HG03060 (cell line): ENCODE measurements around the gene POLR3C.
"Not testable (repeated sequence)": the region's sequence is repeated elsewhere in the genome, so short reads cannot be mapped to it uniquely, and the experiment has no call there.

Experiments used
- ATAC-seq: cut with Tn5 transposase; IDR thresholded peaks from one replicate; pipeline ENCODE4 v1.9.1; 2021; ENCODE audit warnings: low read depth, moderate number of reproducible peaks; ENCODE audit not compliant: unreplicated experiment

Gene POLR3C, protein sequence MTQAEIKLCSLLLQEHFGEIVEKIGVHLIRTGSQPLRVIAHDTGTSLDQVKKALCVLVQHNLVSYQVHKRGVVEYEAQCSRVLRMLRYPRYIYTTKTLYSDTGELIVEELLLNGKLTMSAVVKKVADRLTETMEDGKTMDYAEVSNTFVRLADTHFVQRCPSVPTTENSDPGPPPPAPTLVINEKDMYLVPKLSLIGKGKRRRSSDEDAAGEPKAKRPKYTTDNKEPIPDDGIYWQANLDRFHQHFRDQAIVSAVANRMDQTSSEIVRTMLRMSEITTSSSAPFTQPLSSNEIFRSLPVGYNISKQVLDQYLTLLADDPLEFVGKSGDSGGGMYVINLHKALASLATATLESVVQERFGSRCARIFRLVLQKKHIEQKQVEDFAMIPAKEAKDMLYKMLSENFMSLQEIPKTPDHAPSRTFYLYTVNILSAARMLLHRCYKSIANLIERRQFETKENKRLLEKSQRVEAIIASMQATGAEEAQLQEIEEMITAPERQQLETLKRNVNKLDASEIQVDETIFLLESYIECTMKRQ

GRCh38 chr1:145823565-145824498 is at the start of gene POLR3C, which contains the start of gene RNF115:
POLR3C (plus strand) TSS chr1:145824200; CDS start chr1:145825777, 1,577 bp downstream.
RNF115 (minus strand) TSS chr1:145824095; CDS start chr1:145823873, 222 bp downstream.
- peak; percentile 61 for ATAC-seq

DNA sequence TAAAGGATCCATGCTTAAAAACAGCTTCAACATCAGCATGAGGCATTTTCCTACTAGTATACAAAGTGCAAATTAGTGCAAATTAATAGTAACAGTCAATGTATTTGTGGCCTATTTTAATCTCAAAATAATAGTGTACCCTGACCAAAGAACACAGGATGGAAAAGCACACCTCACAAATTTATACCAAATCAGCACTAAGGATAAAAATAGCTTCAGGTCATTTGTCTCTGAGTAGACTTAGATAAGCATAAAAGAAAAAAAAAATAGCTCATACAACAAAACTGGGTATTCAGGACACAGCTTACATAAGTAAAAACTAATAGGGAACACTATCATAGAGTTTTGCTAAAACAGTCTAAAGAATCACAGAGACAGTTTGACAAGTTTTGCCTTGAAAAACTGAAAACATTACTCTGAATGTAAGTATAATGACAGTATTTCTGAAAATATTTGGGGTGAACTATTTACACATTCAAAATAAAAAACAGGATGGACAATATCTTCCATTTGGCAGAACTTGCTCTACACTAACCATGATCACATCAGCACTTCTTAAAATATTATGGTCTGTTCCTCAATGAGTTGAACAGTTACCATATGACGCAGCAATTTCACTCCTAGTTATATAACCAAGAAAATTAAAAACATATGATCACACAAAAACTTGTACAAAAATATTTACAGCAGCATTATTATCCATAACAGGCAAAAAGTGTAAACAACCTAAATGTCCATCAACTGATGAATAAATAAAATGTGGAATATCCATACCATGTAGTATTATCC is 46.4 kb upstream of the POLR3C start:
- no peak for ATAC-seq

- ATAC-seq, result no peak
Observed at GRCh38 chr1:145778146-145778540, 45.9 kb upstream of the POLR3C start.

DNA sequence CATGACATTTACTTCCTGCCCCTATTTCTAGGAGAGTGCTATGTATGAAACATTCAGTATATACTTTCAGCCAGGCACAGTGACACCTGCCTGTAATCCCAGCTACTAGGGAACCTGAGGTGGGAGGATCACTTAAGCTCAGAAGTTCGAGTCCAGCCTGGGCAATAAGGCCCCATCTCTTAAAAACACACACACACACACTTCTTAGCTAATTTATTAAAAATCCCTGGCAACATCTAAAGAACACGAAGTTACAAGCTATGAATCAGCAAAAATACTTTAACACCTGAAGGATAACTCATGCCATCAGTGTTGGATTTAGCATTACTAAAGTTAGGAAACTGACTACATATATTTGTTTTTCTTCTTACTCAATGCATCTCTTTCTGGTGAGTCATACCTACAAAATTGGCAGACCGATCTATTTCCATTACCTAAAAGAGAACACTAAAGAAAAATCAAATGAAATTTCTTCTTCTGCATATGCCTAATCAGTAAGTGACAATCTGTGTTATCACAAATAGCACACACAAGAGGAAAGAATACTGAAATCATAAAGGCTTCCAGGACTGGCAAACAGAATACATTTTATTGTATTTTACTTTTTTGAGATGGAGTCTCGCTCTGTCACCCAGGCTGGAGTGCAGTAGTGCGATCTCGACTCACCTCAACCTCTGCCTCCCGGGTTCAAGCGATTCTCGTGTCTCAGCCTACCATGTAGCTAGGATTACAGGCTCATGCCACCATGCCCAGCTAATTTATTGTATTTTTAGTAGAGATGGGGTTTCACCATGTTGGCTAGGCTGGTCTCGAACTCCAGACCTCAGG is 41.5 kb upstream of the POLR3C start:
- no peak for ATAC-seq

DNA sequence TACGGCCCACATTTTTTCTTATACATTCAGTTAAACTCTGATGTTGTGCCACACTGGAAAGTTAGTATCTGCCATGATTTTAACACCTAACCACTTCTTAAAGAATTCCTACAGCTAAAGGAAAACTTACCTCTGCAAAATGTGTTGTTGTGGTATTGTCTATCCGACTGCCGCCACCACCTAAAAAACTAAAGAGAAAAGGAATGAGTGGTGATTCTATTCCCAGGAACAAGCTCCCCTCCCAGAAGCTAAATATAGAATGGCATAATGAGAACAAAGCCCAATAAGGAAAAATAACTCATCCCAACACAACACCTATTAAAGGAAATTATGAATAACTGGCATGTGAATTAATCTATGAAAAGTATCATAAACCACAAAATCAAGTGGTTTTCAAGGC is 39.6 kb upstream of the POLR3C start:
- ATAC-seq, result no peak

- no peak for ATAC-seq
Observed at GRCh38 chr1:145785547-145785946, 38.5 kb upstream of the POLR3C start.

GRCh38 chr1:145786271-145786670 is 37.7 kb upstream of the POLR3C start:
- no peak for ATAC-seq

- no peak for ATAC-seq
Observed at GRCh38 chr1:145788580-145788979, 35.4 kb upstream of the POLR3C start.

DNA sequence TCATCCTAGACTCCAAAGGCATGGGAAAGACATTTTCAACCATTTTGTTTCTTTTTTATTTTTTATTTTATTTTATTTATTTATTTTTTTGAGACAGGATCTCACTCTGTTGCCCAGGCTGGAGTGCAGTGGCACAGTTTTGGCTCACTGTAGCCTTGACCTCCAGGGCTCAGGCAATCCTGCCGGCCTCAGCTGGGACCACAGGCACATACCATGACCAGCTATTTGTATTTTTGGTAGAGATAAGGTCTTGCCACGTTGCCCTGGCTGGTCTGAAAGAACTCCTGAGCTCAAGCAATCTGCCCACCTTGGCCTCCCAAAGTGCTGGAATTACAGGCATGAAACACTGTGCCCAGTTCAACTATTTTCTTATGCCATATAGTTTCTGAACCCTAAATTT is 32.1 kb upstream of the POLR3C start:
- ATAC-seq, result not testable (repeated sequence)

GRCh38 chr1:145792484-145792883 is 31.5 kb upstream of the POLR3C start:
- ATAC-seq, result no peak

DNA sequence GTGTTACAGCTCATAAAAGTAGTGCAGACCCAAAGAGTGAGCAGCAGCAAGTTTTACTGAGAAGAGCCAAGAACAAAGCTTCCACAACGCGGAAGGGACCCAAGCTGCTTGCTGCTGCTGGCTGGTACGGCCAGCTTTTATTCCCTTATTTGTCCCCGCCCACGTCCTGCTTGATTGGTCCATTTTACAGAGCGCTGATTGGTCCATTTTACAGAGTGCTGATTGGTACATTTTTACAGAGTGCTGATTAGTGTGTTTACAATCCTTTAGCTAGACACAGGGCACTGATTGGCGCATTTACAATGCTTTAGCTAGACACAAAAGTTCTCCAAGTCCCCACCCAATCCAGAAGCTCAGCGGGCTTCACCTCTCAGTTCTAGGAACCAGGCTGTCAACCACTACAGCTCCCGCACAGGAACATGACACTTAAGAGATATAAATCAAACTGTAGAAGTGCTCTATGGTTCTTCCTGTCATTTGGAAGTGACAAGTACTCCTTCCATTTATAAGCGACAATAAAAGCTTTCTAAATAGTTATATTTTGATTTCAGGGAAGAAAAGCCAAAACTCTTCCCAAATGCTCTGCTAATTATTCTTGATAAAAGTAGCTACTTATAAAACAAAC is 28.6 kb upstream of the POLR3C start:
- no peak for ATAC-seq

- no peak for ATAC-seq
Observed at GRCh38 chr1:145796753-145797152, 27.2 kb upstream of the POLR3C start.

GRCh38 chr1:145799806-145800205 is 24.2 kb upstream of the POLR3C start:
- no peak for ATAC-seq

DNA sequence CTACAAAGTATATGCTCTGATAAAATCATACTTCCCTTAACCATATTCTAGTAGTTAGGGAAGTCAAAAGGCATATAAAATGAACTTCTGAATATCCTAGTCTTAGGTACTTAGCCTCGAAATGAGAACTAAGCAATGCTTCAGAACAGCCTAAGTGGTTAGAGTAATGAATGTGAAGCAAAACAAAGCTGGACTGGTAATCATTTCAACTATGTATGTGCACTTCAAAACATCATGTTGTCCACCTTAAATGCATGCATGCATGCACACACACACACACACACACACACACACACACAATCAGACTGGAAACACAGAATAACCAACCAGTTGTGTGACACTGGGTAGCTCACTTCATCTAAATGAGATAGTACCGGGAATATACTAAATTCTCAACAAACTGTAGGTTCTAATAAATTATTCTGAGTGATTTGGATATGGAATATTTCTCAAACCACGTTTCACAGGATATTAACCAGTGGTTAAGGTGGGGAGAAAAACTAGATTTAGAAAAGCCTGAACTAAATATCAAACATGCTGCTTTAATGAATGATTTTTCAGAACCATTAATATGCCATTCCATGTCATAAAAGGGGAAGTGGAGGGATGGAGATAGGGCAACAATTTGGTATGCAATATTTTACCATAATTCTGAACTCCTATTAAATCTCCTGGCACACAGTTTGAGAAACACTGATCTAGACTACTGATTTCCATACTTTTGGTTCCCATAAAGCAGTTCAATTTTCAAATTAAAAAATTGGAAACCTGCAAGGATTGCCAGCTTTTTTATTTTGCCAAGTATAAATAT is 19.6 kb upstream of the POLR3C start:
- no peak for ATAC-seq

GRCh38 chr1:145805057-145805456 is 18.9 kb upstream of the POLR3C start:
- ATAC-seq, result no peak

GRCh38 chr1:145806408-145806807 is 17.6 kb upstream of the POLR3C start:
- no peak for ATAC-seq

GRCh38 chr1:145806844-145807243 is 17.2 kb upstream of the POLR3C start:
- ATAC-seq, result no peak
